Adrenal gland (tissue), 5 donors: Measurements from ENCODE around the gene GARS1.

Experiments
- CTCF ChIP-seq, 6 experiments: fragments of 450-650 bp in 4 of 6; fragments of 200-600 bp in 2 of 6; sonication (generic) in 1 of 6; IDR thresholded peaks; 1 replicate in 5 of 6; 2 replicates in 1 of 6; pipeline versions ENCODE4 v1.5.1 to v1.8.0; 2016 to 2021; ENCODE audit warnings: antibody characterized with exemption in 6 of 6, mild to moderate bottlenecking in 2 of 6, moderate library complexity in 1 of 6
- POLR2A ChIP-seq, 2 donors: fragments of 450-650 bp; IDR thresholded peaks; one replicate each; pipeline ENCODE4 v1.6.1; 2017; ENCODE audit warnings: antibody characterized with exemption in 2 of 2, mild to moderate bottlenecking in 2 of 2, moderate library complexity in 1 of 2
- donor health status: DM: no; HTN: no; CAD: no.

DNA sequence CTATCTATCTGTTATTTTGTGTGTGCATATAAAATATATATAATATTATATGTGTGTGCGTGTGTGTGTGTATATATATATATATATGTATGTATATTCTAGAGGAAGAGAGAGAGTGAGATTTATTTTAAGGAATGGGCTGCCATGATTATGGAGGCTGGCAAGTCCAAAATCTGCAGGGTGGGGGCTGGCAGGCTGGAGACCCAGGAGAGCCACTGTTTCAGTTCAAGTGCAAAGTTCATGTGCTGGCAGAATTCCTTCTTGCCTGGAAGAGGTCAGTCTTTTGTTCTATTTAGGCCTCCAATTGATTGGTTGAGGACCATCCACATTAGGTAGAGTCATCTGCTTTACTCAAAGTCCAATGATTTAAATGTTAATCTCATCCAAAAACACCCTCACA, 42.3 kb upstream of the GARS1 start:
- no peak for TF ChIP-seq POLR2A (IDR thresholded peaks at IDR 0.05)
- TF ChIP-seq CTCF (IDR thresholded peaks at IDR 0.05): no peak
